K562 (cell line): ENCODE measurements around the gene ZFPM1. TPM values are rescaled to one million over a fixed set of nuclear protein-coding genes. Genes with fewer than 3 reads are reported as not detected.
A peak's percentile ranks its signal among the peaks of the same experiment; 100 is the strongest.

ENCODE experiments used
- ATAC-seq: fragments of 200-7000 bp; cut with Tn5 transposase; 3 replicates; pipeline ENCODE4 v1.9.1; 2020; ENCODE audit warnings: moderate library complexity
- BruUV-seq: library from RNA; stranded (reverse); fragments of 400-500 nt; replicated peaks from 2 replicates; lab custom pipeline; 2021; lab: Mats Ljungman, UMichigan
- CTCF ChIA-PET: fragments of 300-600 bp; formaldehyde crosslinking; extraction: SDS; loops from one replicate; lab custom pipeline; 2021; ENCODE audit warnings: low intra/inter-chr PET ratio; lab: Yijun Ruan, JAX
- POLR2A ChIA-PET: fragments of 300-600, 350-650 bp; sonication (Branson Sonifier 250); formaldehyde crosslinking; extraction: SDS; loops from one replicate; lab custom pipeline; 2021; ENCODE audit warnings: antibody characterized with exemption, inconsistent platforms; lab: Yijun Ruan, JAX
- DNase-seq, 4 experiments: peaks; one replicate each; pipeline versions ENCODE4 v3.0.0 to v3.0.0-alpha.2; 2011 to 2018; ENCODE audit warnings: low spot score in 3 of 4, mixed read lengths in 3 of 4; ENCODE audit errors: extremely low read depth in 1 of 4
- FAIRE-seq: peaks from 2 replicates; lab custom pipeline; 2011; peaks lifted over from hg19 to GRCh38; lab: Jason Lieb, UNC
- H2AFZ ChIP-seq: 2 replicates; pipeline ENCODE4 v1.6.0; 2011; ENCODE audit warnings: low read depth, low read length, control low read depth, inconsistent platforms
- H3K27ac ChIP-seq: fragments of 200-600 bp; 3 replicates; pipeline ENCODE4 v1.8.0; 2011; ENCODE audit warnings: low read depth, mild to moderate bottlenecking, control low read depth, inconsistent platforms, low read length, moderate library complexity, mixed read lengths; ENCODE audit errors: extremely low read depth
- H3K27me3 ChIP-seq, 2 experiments: fragments of 300-600 bp in 1 of 2; 2 replicates in 1 of 2; 3 replicates in 1 of 2; pipeline versions ENCODE4 v1.6.0 to v1.8.0; 2011; ENCODE audit warnings: inconsistent platforms in 2 of 2, low read length in 2 of 2, mild to moderate bottlenecking in 1 of 2, mixed read lengths in 1 of 2, moderate library complexity in 1 of 2; ENCODE audit not compliant: control insufficient read depth in 2 of 2, insufficient read depth in 2 of 2
- H3K36me3 ChIP-seq: fragments of 300-600 bp; 3 replicates; pipeline ENCODE4 v1.8.0; 2011; ENCODE audit warnings: mild to moderate bottlenecking, low read length, inconsistent platforms; ENCODE audit not compliant: control insufficient read depth, insufficient read depth
- H3K4me1 ChIP-seq, 2 experiments: fragments of 200-600 bp in 1 of 2; replicated peaks in 1 of 2; 2 replicates in 1 of 2; 3 replicates in 1 of 2; pipeline versions ENCODE4 v1.5.1 to v1.8.0; 2011; ENCODE audit warnings: inconsistent platforms in 2 of 2, low read length in 2 of 2, mild to moderate bottlenecking in 1 of 2, mixed read lengths in 1 of 2, moderate library complexity in 1 of 2; ENCODE audit not compliant: control insufficient read depth in 2 of 2, insufficient read depth in 2 of 2
- H3K4me2 ChIP-seq: 2 replicates; pipeline ENCODE4 v1.6.1; 2011; ENCODE audit warnings: low read length, control low read depth, inconsistent platforms, mixed read lengths; ENCODE audit not compliant: insufficient read depth
- H3K4me3 ChIP-seq: fragments of 200-600 bp; sonication (generic), shearing (Covaris generic); 2 replicates; pipeline ENCODE4 v1.5.1; 2016; ENCODE audit warnings: control low read depth, inconsistent platforms
- H3K79me2 ChIP-seq: fragments of 200-600 bp; 3 replicates; pipeline ENCODE4 v1.8.0; 2011; ENCODE audit warnings: low read length, inconsistent platforms; ENCODE audit not compliant: control insufficient read depth, insufficient read depth
- H3K9ac ChIP-seq, 2 experiments: 2 replicates each; pipeline versions ENCODE4 v1.6.0 to v1.6.1; 2011; ENCODE audit warnings: low read depth in 2 of 2, low read length in 2 of 2, control low read depth in 1 of 2, inconsistent platforms in 1 of 2, mild to moderate bottlenecking in 1 of 2, mixed read lengths in 1 of 2; ENCODE audit not compliant: insufficient read depth in 1 of 2
- H3K9me1 ChIP-seq: one replicate; pipeline ENCODE4 v1.6.0; 2011; ENCODE audit warnings: inconsistent platforms, mild to moderate bottlenecking, low read length, moderate library complexity; ENCODE audit not compliant: control insufficient read depth, insufficient read depth
- H3K9me3 ChIP-seq: replicated peaks from 2 replicates; pipeline ENCODE4 v1.5.1; 2011; ENCODE audit warnings: low read depth, low read length, inconsistent platforms; ENCODE audit not compliant: control insufficient read depth, insufficient read depth
- H4K20me1 ChIP-seq: replicated peaks from 2 replicates; pipeline ENCODE4 v1.6.1; 2011; ENCODE audit warnings: low read length, inconsistent platforms, mixed read lengths; ENCODE audit not compliant: control insufficient read depth, insufficient read depth
- BHLHE40 ChIP-seq: IDR thresholded peaks from 2 replicates; pipeline ENCODE4 v1.6.1; 2011; ENCODE audit warnings: low read length, improper control_type of control experiment
- CAMTA2 ChIP-seq: fragments of 250-450 bp; sonication (Bioruptor Pico); conservative IDR thresholded peaks from 2 replicates; pipeline ENCODE4 v1.5.1; 2022
- FOXA3 ChIP-seq, 2 experiments: fragments of 450-650 bp in 1 of 2; sonication (generic) in 1 of 2; formaldehyde crosslinking; IDR thresholded peaks in 1 of 2; conservative IDR thresholded peaks in 1 of 2; 2 replicates each; pipeline versions ENCODE4 v1.4.0 to v1.8.0; 2020 to 2022; ENCODE audit warnings: mild to moderate bottlenecking in 2 of 2, missing genetic modification reagents in 1 of 2
- POLR2A ChIP-seq: fragments of 450-650 bp; conservative IDR thresholded peaks from 2 replicates; pipeline ENCODE4 v1.6.1; 2016
- RBM22 ChIP-seq: fragments of 200-400 bp; formaldehyde crosslinking; IDR thresholded peaks from 2 replicates; pipeline ENCODE4 v1.6.1; 2018; ENCODE audit warnings: low read length, low read depth; ENCODE audit not compliant: poor library complexity, severe bottlenecking
- SRSF3 ChIP-seq: fragments of 200-400 bp; formaldehyde crosslinking; IDR thresholded peaks from 2 replicates; pipeline ENCODE4 v1.6.1; 2016; ENCODE audit warnings: mild to moderate bottlenecking, low read length, moderate library complexity; ENCODE audit not compliant: insufficient read depth
- TAF9B ChIP-seq: fragments of 450-650 bp; IDR thresholded peaks from 2 replicates; pipeline ENCODE4 v1.6.1; 2018; ENCODE audit warnings: mild to moderate bottlenecking; ENCODE audit not compliant: partially characterized antibody
- YY1 ChIP-seq, 3 experiments: IDR thresholded peaks; 2 replicates each; pipeline ENCODE4 v1.6.1; 2011; ENCODE audit warnings: low read length in 2 of 3, mild to moderate bottlenecking in 2 of 3, moderate library complexity in 2 of 3, borderline replicate concordance in 1 of 3, control low read depth in 1 of 3, low read depth in 1 of 3; ENCODE audit not compliant: insufficient read depth in 3 of 3, insufficient replicate concordance in 2 of 3, control insufficient read depth in 1 of 3, insufficient read length in 1 of 3; ENCODE audit errors: extremely low read depth in 1 of 3
- ZNF124 ChIP-seq: sonication (generic); formaldehyde crosslinking; IDR thresholded peaks from 2 replicates; pipeline ENCODE4 v1.8.1; 2022; ENCODE audit warnings: missing genetic modification reagents
- whole genome bisulfite sequencing: fragments of 100-300 bp; shearing (Covaris generic); methylation state at CpG from one replicate; pipeline ENCODE4 v1.1.6; 2016; ENCODE audit warnings: low coverage, mixed read lengths; ENCODE audit not compliant: insufficient coverage; ENCODE audit errors: missing lambda C conversion rate; 5-methylcytosine and 5-hydroxymethylcytosine counted together
- in situ Hi-C: fragments of 300-500 bp; cut with MboI; formaldehyde crosslinking; loops from 4 replicates; pipeline ENCODE4 v1.15.0; 2018; ENCODE audit warnings: inconsistent platforms, mixed read lengths
- intact Hi-C: fragments of 100-400 bp; cut with micrococcal nuclease; formaldehyde crosslinking; loops from 2 replicates; pipeline ENCODE4 v1.14.2; 2022
- polyA plus RNA-seq, 8 experiments: library from polyadenylated mRNA; depleted of rRNA in 4 of 8; stranded (reverse) in 5 of 8; unstranded in 3 of 8; fragments of >200 nt; fragmentation: Nextera tagmentation in 2 of 8; fragmentation: Illumina TruSeq in 1 of 8; extraction: Ambion mirVana in 2 of 8; extraction: Trizol in 1 of 8; gene quantifications; 2 replicates each; pipeline versions ENCODE4 v1.2.1 to v1.2.3, GENCODE V29; 2011 to 2014; ENCODE audit warnings: inconsistent platforms in 1 of 8, missing spikeins in 1 of 8
- total RNA-seq, 7 experiments: library from RNA; depleted of rRNA in 6 of 7; stranded (reverse); fragments of >200 nt in 6 of 7; fragmentation: Illumina TruSeq in 2 of 7; extraction: Trizol in 2 of 7; gene quantifications; 2 replicates each; pipeline versions ENCODE4 v1.2.1 to v1.2.3, GENCODE V29; 2011 to 2021; ENCODE audit warnings: low replicate concordance in 1 of 7
- TF ChIP-seq, protein P1 (sequence below), 2 experiments: fragments of 450-650 bp; IDR thresholded peaks; 2 replicates each; pipeline ENCODE4 v1.6.1; 2018; ENCODE audit warnings: mild to moderate bottlenecking in 2 of 2, low read depth in 1 of 2; ENCODE audit not compliant: partially characterized antibody in 2 of 2
- TF ChIP-seq, protein P2 (sequence below): IDR thresholded peaks from 3 replicates; pipeline ENCODE4 v1.6.1; 2011; ENCODE audit warnings: borderline replicate concordance, mild to moderate bottlenecking, moderate library complexity; ENCODE audit not compliant: insufficient read length; ENCODE audit errors: extremely low read depth

The ZFPM1 gene
- total and polyA plus RNA-seq, 9 of the 15 experiments (the other 6 are each of a cell fraction or from before 2014, with no cell fraction given) = 0.03 to 35.9 (median 1.4) TPM

DNA sequence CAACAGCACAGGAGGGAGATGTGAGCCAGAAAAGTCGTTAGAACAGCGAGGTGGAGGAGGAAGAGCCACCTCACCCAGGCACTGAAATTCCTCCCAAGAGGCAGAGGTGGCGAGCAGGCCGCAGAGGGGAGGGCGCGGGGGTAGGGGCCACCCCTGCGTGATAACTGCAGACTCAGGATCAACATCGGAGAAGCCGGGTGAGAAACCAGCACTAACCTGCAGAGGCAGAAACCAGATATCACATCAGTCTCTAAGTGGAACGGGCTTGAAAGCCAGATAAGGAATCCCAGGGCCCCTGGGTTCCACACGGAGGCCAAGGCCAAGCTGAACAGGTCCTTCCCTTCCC, 77.8 kb downstream of the ZFPM1 start (continued):
- no peak for TF ChIP-seq SRSF3
- TF ChIP-seq BHLHE40 = 0 out of 2 replicates have a peak, but pooled peaks have one; percentile 18

DNA sequence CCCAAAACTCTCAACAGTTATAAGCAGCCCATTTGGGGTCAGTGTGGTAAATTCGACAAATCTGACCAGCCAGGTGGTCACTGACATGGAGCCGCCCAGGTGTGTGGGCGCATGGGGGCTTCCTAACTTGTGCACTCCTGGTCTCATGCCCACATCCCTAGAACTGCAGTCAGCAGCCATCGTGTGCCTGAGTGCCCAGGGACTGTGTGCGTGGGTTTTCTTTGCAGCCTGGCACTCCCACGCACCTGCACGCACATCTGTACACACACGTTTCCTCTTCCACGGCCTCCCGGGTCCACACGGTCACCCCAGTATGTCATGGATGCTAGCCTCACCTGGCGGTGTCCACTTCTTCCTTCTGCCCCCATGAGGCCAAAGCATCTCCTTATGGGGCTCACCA, 78.3 kb downstream of the ZFPM1 start:
- intact Hi-C loops (no loop called here), in situ Hi-C loops (no loop called here)
- DNase-seq (no peak), ATAC-seq (no peak), FAIRE-seq (no peak)
- Histone ChIP-seq H3K36me3 (peaks cover 73% of the 10 kb centered on the region; the same call in 2 of the 3 replicates), H3K4me1 (peaks cover 21 to 81% of the 10 kb centered on the region in 2 experiments), H2AFZ (no peak overlapping the region), H3K9me1 (no peaks in the 10 kb centered on the region), H3K4me3 (no peak overlapping the region), H3K9ac (peak overlapping the region in 1 of 2 experiments; percentile 66; a peak in 1 of 4 replicates), H3K27me3 (no peaks in the 10 kb centered on the region), H3K27ac (no peak overlapping the region), H3K4me2 (no peak overlapping the region)
- CTCF ChIA-PET = interaction anchor here (1.1 kb wide), 2 partner anchors 29 to 69 kb away, joined by 3 read pairs; no protein-coding TSS in a partner anchor
- POLR2A ChIA-PET = interaction anchor here (0.7 kb wide), 1 partner anchor 90 kb away, joined by 3 read pairs; no protein-coding TSS in a partner anchor
- BruUV-seq = no TSS peak
- WGBS = 72% methylated on average over 12 of the region's 12 CpGs
- TF ChIP-seq YY1 (IDR thresholded peaks at IDR 0.05; ENCODE audit: borderline replicate concordance in 1 of 3, control insufficient read depth in 1 of 3, extremely low read depth in 1 of 3, insufficient read depth in 3 of 3, insufficient read length in 1 of 3, insufficient replicate concordance in 2 of 3, low read depth in 1 of 3, low read length in 2 of 3) (peak in 1 of 3 experiments; percentile 5), FOXA3 (CRISPR knock-in tag; conservative IDR thresholded peaks at IDR 0.05 in 1 of 2, IDR thresholded peaks at IDR 0.05 in 1 of 2) (no peak), CAMTA2 (CRISPR knock-in tag) (no peak), TAF9B (no peak), ZNF124 (CRISPR knock-in tag) (0 out of 2 replicates have a peak, but pooled peaks have one; percentile 4), POLR2A (peak; percentile 51; the same call in 1 of the 2 replicates), RBM22 (peak; percentile 67)
- TF ChIP-seq, protein P1, sequence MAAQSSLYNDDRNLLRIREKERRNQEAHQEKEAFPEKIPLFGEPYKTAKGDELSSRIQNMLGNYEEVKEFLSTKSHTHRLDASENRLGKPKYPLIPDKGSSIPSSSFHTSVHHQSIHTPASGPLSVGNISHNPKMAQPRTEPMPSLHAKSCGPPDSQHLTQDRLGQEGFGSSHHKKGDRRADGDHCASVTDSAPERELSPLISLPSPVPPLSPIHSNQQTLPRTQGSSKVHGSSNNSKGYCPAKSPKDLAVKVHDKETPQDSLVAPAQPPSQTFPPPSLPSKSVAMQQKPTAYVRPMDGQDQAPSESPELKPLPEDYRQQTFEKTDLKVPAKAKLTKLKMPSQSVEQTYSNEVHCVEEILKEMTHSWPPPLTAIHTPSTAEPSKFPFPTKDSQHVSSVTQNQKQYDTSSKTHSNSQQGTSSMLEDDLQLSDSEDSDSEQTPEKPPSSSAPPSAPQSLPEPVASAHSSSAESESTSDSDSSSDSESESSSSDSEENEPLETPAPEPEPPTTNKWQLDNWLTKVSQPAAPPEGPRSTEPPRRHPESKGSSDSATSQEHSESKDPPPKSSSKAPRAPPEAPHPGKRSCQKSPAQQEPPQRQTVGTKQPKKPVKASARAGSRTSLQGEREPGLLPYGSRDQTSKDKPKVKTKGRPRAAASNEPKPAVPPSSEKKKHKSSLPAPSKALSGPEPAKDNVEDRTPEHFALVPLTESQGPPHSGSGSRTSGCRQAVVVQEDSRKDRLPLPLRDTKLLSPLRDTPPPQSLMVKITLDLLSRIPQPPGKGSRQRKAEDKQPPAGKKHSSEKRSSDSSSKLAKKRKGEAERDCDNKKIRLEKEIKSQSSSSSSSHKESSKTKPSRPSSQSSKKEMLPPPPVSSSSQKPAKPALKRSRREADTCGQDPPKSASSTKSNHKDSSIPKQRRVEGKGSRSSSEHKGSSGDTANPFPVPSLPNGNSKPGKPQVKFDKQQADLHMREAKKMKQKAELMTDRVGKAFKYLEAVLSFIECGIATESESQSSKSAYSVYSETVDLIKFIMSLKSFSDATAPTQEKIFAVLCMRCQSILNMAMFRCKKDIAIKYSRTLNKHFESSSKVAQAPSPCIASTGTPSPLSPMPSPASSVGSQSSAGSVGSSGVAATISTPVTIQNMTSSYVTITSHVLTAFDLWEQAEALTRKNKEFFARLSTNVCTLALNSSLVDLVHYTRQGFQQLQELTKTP (IDR thresholded peaks at IDR 0.05; ENCODE audit: low read depth in 1 of 2, partially characterized antibody in 2 of 2) = no peak
- TF ChIP-seq, protein P2, sequence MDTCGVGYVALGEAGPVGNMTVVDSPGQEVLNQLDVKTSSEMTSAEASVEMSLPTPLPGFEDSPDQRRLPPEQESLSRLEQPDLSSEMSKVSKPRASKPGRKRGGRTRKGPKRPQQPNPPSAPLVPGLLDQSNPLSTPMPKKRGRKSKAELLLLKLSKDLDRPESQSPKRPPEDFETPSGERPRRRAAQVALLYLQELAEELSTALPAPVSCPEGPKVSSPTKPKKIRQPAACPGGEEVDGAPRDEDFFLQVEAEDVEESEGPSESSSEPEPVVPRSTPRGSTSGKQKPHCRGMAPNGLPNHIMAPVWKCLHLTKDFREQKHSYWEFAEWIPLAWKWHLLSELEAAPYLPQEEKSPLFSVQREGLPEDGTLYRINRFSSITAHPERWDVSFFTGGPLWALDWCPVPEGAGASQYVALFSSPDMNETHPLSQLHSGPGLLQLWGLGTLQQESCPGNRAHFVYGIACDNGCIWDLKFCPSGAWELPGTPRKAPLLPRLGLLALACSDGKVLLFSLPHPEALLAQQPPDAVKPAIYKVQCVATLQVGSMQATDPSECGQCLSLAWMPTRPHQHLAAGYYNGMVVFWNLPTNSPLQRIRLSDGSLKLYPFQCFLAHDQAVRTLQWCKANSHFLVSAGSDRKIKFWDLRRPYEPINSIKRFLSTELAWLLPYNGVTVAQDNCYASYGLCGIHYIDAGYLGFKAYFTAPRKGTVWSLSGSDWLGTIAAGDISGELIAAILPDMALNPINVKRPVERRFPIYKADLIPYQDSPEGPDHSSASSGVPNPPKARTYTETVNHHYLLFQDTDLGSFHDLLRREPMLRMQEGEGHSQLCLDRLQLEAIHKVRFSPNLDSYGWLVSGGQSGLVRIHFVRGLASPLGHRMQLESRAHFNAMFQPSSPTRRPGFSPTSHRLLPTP = no peak
- TF ChIP-seq, all 486 proteins: peak for 4
- H3K79me2 ChIP-seq = peaks cover 2% of the 10 kb centered on the region; the same call in 1 of the 3 replicates
- no peaks in the 10 kb centered on the region for H4K20me1 ChIP-seq
- no peaks in the 10 kb centered on the region for H3K9me3 ChIP-seq
